Kidney epithelial cell (primary cell): ENCODE data around the gene AQP12B. TPM values are rescaled to one million over a fixed set of nuclear protein-coding genes. Genes with fewer than 3 reads are reported as not detected.
"Not testable (repeated sequence)": the region's sequence is repeated elsewhere in the genome, so short reads cannot be mapped to it uniquely, and the experiment has no call there.

ENCODE experiments used
- DNase-seq: peaks from one replicate; pipeline ENCODE4 v3.0.0-alpha.2; 2010; ENCODE audit warnings: low read depth
- H3K27me3 ChIP-seq: 2 replicates; pipeline ENCODE4 v1.6.0; 2011; ENCODE audit warnings: low read length; ENCODE audit not compliant: control insufficient read depth, insufficient read depth
- H3K36me3 ChIP-seq: 2 replicates; pipeline ENCODE4 v1.5.1; 2011; ENCODE audit warnings: low read length; ENCODE audit not compliant: control insufficient read depth, insufficient read depth
- H3K4me3 ChIP-seq: 2 replicates; pipeline ENCODE4 v1.5.1; 2011; ENCODE audit warnings: low read depth, mild to moderate bottlenecking, control low read depth, low read length
- total RNA-seq: library from RNA; depleted of rRNA; stranded (reverse); fragments of >200 nt; gene quantifications from 2 replicates; pipeline ENCODE4 v1.2.3, GENCODE V29; 2015
- TF ChIP-seq, protein P1 (sequence below): IDR thresholded peaks from 2 replicates; pipeline ENCODE4 v1.5.1; 2011; ENCODE audit warnings: mild to moderate bottlenecking, moderate library complexity, low read length, control low read depth, inconsistent platforms; ENCODE audit not compliant: insufficient read depth, poor library complexity, severe bottlenecking

Gene AQP12B
- total RNA-seq, 1 donor from 2014 or later, result not detected

DNA sequence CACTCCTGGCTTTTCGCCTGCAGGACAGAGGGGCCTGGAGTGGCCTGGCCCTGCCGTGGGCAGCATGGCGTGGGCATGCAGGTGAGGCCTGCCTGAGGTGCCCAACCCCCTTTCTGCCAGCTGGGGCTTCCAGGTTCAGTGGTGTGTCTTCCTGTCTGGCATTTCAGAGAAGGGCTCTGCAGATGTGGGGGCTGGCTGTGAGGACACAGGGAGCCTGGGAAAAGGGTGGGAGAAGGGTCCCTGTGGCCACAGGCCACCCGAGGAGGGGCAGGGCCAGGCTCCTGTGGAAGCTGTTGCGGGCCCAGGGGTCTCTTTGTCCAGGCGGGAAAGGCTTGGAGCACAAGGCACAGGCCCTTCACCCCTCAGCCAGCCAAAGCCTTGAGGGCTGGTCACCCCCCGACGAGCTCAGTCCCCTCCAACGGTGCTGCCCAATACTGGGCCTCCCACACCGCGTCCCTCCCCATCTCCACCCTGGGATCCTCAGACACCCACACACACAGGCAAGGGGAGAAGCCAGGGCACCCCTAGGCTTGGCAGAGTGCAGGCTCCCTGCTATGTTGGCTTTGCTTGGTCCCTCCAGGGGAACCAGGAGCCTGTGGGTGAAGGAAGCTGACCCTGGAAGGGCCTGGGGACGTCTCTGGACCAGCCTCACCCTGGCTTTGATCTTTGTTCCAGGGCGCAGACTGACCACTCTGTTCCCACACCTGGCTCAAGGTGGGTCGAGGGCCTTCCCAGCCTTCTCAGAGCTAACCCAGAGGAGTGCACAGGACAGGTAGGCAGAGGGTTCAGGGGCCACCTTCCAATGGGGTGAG is 5.3 kb upstream of the AQP12B start:
- no peak overlapping the region for H3K4me3 ChIP-seq
- TF ChIP-seq, protein P1, sequence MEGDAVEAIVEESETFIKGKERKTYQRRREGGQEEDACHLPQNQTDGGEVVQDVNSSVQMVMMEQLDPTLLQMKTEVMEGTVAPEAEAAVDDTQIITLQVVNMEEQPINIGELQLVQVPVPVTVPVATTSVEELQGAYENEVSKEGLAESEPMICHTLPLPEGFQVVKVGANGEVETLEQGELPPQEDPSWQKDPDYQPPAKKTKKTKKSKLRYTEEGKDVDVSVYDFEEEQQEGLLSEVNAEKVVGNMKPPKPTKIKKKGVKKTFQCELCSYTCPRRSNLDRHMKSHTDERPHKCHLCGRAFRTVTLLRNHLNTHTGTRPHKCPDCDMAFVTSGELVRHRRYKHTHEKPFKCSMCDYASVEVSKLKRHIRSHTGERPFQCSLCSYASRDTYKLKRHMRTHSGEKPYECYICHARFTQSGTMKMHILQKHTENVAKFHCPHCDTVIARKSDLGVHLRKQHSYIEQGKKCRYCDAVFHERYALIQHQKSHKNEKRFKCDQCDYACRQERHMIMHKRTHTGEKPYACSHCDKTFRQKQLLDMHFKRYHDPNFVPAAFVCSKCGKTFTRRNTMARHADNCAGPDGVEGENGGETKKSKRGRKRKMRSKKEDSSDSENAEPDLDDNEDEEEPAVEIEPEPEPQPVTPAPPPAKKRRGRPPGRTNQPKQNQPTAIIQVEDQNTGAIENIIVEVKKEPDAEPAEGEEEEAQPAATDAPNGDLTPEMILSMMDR, result no peak
- H3K36me3 ChIP-seq, result no peaks in the 10 kb centered on the region
- H3K27me3 ChIP-seq, result peaks cover 28% of the 10 kb centered on the region
- no peak for DNase-seq

DNA sequence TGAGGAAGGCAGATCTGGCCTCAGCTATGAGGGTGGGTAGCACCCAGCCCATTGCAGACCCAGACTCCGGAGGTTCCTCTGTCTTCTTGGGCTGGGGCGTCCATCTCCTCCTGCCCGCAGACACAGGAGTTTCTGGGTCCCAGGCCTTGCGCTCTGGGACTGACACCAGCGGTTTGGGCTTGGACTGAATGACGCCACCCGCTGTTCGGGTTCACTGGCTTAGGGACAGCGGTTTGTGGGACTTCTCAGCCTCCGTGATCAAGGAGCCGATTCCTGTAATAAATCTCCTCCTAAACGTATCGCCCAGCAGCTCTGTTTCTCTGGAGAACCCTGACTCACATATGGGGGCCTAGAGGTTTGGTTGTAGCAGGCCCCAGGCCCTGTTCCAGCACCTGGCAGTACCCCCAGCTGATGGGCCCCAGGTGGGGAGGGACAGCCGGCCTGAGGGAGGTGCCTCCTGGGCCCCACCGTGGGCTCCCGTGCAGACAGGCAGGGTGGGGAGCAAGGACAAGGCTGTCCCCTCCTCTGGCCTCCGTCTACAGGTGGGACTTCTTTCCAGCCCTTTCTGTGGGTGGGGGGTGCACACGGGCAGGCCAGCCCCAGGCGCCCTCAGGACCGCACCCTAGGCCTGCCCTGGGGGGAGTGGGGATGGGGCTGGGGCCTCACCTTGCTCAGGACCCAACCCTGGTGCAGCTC is 4.5 kb upstream of the AQP12B start:
- TF ChIP-seq, protein P1, result no peak
- no peak for DNase-seq
- Histone ChIP-seq H3K4me3 (no peak overlapping the region), H3K36me3 (no peaks in the 10 kb centered on the region), H3K27me3 (peaks cover 28% of the 10 kb centered on the region)

DNA sequence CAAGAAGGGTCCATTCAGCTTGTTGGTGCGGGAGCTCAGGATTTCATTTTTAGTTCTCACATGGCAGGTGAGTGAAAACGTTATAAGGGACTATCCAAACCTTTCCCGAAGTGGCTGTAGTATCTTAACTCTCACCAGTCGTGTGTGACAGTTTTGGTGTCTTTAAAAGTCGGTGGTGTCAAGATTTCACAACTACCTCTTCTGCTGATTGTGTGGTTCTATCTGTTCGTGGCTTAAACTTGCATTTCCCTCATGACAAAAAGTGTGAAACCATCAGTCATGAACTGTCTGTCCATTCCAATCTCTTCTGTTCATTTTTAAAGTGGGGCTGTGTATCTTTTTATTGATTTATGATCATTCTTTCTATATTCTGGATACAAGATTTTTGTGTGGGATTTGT is 3.8 kb upstream of the AQP12B start:
- Histone ChIP-seq H3K4me3 (no peak overlapping the region), H3K36me3 (no peaks in the 10 kb centered on the region), H3K27me3 (peaks cover 28% of the 10 kb centered on the region)
- no peak for DNase-seq
- TF ChIP-seq, protein P1, result no peak

DNA sequence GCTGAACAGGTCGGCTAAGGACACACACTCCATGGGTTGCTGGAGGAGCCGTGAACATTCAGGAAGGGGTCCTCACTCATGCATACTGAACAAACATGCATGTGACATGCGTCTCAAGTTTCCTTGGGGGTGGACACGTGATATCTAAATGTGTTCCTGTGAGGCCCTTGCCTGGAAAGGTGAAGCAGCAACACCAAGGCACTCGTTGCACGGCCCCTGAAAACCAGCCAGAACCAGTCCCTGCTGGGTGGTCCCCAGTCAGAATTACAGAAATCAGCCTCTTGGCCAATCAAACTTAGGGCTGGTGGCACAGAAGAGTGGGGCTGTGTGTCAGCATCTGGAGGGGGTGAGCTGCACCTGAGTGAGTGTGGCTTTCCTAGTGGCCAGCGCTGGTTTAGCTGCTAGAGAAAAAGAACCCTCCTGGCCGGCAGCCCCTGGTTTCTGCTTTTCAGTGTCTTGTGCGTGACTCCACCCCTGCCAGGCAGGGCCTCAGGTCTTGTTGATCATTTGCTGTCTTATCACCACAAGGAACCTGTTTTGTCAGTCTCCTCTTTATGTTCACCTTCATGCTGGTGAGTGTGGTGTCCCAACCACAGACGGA is 3.2 kb upstream of the AQP12B start:
- Histone ChIP-seq H3K27me3 (peaks cover 28% of the 10 kb centered on the region), H3K36me3 (no peaks in the 10 kb centered on the region), H3K4me3 (no peak overlapping the region)
- TF ChIP-seq, protein P1, result no peak
- DNase-seq, result no peak

DNA sequence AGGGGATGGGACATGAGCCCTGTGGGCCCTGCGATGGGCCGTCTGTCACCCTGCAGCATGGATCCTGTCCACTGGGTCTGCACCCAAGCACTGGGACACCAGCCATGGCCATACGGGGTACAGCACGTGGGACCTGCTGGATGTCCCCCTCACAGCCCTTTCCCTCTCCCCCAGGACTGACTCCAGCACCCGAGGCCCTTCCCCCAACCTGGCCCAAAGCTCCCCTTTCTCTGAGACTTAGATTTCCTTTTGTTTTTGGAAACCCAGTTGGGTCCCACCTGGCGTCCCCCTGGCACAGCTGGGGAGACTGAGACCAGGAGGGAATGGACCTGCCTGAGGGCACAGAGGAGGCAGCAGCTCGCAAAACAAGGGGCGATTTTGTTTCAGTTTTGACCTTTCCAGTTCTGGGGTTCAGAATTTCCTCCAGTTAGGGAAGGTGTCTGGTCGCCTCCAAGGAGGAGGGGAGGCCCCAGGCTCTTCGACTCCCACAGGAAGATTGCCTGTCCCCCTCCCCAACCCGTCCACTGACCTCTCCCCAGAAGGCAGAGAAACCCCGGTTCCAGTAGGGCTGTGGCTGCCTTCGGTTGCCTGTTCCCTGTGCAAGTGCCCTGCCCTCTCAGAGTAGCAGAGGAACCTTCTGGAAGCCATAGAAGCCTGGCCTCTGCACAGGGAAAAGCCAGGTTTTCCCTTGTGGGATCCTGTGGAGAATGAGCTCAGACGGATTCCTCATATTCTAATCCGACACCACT is 1.5 kb upstream of the AQP12B start:
- H3K27me3 ChIP-seq, result peaks cover 28% of the 10 kb centered on the region
- not testable (repeated sequence) for H3K4me3 ChIP-seq, H3K36me3 ChIP-seq, DNase-seq

DNA sequence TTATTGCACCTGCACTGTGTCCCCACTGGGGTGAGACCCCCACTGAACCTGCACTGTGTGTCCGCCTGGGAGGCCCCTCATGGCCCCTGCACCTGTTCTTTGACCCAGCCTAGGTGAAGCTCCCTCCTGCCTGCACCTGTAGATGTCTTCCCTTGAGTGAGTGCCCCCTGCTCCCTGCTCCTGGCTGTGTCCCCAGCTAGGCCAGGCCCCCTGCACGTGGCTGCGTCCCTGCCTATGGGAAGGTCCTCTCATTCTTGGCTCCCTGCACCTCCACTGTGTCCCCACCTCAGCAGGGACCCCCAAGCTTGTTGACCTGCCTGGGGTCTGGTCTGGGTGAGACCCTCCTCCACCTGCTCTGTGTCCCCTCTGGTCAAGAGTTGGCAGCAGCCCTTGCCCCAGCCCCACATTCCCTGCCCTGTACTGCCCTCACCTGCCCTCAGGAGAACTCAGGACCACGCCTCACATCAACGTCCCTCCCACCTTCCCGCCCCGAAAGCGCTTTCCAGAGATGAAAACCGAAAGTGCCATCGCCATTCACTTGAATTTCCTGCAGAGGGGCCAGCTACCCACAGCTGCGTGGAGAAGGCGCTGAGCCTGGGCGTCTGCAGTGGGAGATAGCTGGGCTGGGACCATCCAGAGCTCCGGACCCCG is 769 bp upstream of the AQP12B start:
- not testable (repeated sequence) for H3K36me3 ChIP-seq, H3K4me3 ChIP-seq, DNase-seq
- peaks cover 28% of the 10 kb centered on the region for H3K27me3 ChIP-seq

DNA sequence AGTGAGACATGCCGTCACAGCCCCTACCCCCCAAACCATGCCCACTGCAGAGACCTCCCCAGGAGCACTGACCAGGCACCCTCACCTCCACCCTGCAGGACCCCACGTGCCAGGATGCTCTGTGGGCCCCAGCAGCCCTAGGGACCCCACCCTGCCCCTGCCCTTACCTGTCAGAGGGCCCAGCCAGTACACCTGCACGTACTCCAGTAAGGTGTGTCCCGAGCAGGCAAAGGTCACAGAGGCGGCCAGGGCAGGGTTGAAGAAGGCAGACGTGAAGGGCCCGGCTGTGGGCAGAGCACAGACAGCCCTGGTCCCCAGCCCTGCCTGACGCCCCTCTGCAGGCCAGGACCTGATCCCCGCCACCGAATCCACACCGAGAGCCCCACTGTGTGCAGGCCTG is 2.5 kb downstream of the AQP12B start:
- H3K27me3 ChIP-seq, DNase-seq, H3K4me3 ChIP-seq, H3K36me3 ChIP-seq: not testable (repeated sequence)

DNA sequence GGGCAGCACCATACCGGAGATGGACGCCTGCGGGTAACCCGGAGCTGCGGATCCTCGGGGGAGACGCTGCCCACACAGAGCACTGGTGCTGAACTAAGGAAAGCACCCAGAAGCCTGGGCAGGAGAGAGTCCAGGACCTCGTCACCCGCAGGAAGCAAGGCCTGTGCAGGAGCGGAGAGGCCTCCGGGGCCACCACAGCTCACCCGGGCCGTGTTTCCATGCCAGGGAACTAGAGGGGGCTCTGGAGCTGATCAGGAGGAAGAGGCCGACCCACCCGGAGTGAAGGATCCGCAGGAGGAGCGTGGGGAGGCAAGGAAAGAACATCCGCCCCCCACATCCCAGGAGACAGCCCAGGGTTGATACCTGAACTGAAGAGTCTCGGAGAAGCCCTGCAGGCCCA is 3.8 kb downstream of the AQP12B start:
- not testable (repeated sequence) for H3K36me3 ChIP-seq, H3K27me3 ChIP-seq, H3K4me3 ChIP-seq, DNase-seq

DNA sequence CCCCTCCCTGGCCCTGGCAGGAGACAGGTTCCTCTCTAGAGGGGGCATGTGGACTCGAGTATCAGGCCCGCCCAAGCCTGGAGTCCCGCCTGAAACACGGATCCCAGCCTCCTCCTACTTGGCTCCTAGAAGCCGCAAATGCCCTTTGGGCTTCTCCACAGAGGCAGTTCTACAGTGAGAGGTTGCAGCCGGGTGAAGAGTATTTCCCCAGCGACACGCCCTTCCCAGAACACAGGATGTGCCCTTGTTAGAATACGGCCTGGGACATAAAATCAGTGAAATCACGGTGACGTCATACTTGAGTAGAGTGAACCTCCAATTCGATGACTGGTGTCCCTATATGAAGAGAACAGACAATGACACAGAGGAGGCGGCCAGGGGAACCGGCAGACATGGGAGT is 4.6 kb downstream of the AQP12B start:
- not testable (repeated sequence) for H3K27me3 ChIP-seq, DNase-seq, H3K4me3 ChIP-seq, H3K36me3 ChIP-seq
